HEK293 (cell line): Measurements from ENCODE around the gene ASPSCR1.
"Not testable (repeated sequence)": the region's sequence is repeated elsewhere in the genome, so short reads cannot be mapped to it uniquely, and the experiment has no call there.

Source experiments
- CTCF ChIA-PET: fragments of 350-600 bp; formaldehyde crosslinking; extraction: SDS; loops from one replicate; lab custom pipeline; 2021; ENCODE audit warnings: antibody characterized with exemption; lab: Yijun Ruan, JAX
- POLR2A ChIA-PET: fragments of 300-600 bp; formaldehyde crosslinking; extraction: SDS; loops from one replicate; lab custom pipeline; 2020; ENCODE audit warnings: antibody characterized with exemption, inconsistent platforms; lab: Yijun Ruan, JAX
- H3K27ac ChIP-seq: fragments of 200-500 bp; sonication (Bioruptor generic); 2 replicates; pipeline ENCODE4 v1.5.1; 2014; ENCODE audit warnings: low read depth, low read length, control low read depth, inconsistent platforms; ENCODE audit errors: extremely low read depth
- H3K36me3 ChIP-seq, 2 experiments: fragments of 200-500 bp in 1 of 2; sonication (Bioruptor generic) in 1 of 2; 1 replicate in 1 of 2; 2 replicates in 1 of 2; pipeline ENCODE4 v1.5.1; 2014 to 2017; ENCODE audit warnings: inconsistent platforms in 2 of 2, low read length in 2 of 2; ENCODE audit not compliant: control insufficient read depth in 2 of 2, insufficient read depth in 1 of 2
- H3K4me1 ChIP-seq: fragments of 200-500 bp; sonication (Bioruptor generic); 2 replicates; pipeline ENCODE4 v1.5.1; 2014; ENCODE audit warnings: mild to moderate bottlenecking, low read length, inconsistent platforms; ENCODE audit not compliant: control insufficient read depth, insufficient read depth
- H3K4me3 ChIP-seq: 2 replicates; pipeline ENCODE4 v1.5.1; 2011; ENCODE audit warnings: low read depth, mild to moderate bottlenecking, control low read depth, low read length, moderate library complexity
- H3K9me3 ChIP-seq: fragments of 200-500 bp; sonication (Bioruptor generic); 2 replicates; pipeline ENCODE4 v1.5.1; 2014; ENCODE audit warnings: low read depth, low read length, inconsistent platforms; ENCODE audit not compliant: control insufficient read depth, insufficient read depth
- SP3 ChIP-seq: fragments of 450-650 bp; formaldehyde crosslinking; IDR thresholded peaks from 2 replicates; pipeline ENCODE4 v1.5.1; 2016; ENCODE audit warnings: missing biosample characterization, missing genetic modification characterization
- ZIC2 ChIP-seq: fragments of 450-650 bp; formaldehyde crosslinking; IDR thresholded peaks from 2 replicates; pipeline ENCODE4 v1.5.1; 2016; ENCODE audit warnings: missing biosample characterization, missing genetic modification characterization
- ZNF223 ChIP-seq: fragments of 450-650 bp; formaldehyde crosslinking; IDR thresholded peaks from 2 replicates; pipeline ENCODE4 v1.5.1; 2016; ENCODE audit warnings: missing biosample characterization, missing genetic modification characterization
- ZNF23 ChIP-seq: fragments of 450-650 bp; formaldehyde crosslinking; IDR thresholded peaks from 2 replicates; pipeline ENCODE4 v1.5.1; 2016; ENCODE audit warnings: missing biosample characterization, missing genetic modification characterization, borderline replicate concordance
- ZNF501 ChIP-seq: fragments of 450-650 bp; formaldehyde crosslinking; IDR thresholded peaks from 2 replicates; pipeline ENCODE4 v1.5.1; 2016; ENCODE audit warnings: missing biosample characterization, missing genetic modification characterization
- ZNF549 ChIP-seq: fragments of 450-650 bp; IDR thresholded peaks from 2 replicates; pipeline ENCODE4 v1.5.1; 2018; ENCODE audit warnings: missing biosample characterization, missing genetic modification characterization, mild to moderate bottlenecking, inconsistent platforms, moderate library complexity
- TF ChIP-seq, protein P1 (sequence below): fragments of 450-650 bp; formaldehyde crosslinking; IDR thresholded peaks from 2 replicates; pipeline ENCODE4 v1.5.1; 2016; ENCODE audit warnings: missing biosample characterization, missing genetic modification characterization
- TF ChIP-seq, protein P2 (sequence below): fragments of 450-650 bp; formaldehyde crosslinking; IDR thresholded peaks from 2 replicates; pipeline ENCODE4 v1.5.1; 2017; ENCODE audit warnings: missing biosample characterization, missing genetic modification characterization

The ASPSCR1 gene

DNA sequence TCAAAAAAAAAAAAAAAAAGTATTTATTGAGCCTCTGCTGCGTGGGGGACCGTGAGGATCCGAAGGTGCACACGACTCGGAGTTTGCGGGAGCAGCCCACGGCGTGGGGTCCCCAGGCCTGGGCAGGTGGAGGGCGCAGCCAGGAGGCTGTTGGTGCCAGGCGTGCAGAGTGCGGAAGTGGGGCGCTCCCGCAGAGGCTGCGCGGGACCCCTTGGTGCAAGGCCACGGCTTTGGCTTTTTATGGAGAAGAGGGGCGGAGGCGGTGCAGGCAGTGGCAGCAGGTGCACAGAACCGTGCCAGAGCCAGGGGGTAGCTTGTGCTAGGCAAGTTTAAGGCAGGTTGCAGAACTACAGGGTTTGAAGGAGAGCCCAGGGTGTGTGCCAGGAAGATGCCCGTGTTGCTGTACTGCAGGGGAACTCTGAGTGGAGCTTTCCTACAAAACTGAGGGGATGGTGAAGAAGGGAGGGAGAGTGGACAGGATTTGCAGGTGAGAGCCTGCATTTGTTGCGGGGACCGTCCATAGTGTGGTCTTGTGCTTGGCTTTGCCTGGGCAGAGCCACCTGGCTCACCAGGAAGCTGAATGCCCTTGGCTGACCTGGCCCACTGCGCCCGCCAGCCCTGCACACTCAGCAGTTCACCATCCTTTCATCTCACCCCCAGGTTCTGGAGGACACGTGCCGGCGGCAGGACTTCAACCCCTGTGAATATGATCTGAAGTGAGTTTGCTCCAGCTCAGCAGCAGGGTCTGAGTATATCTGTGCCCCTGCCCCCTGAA, 1.3 kb downstream of the ASPSCR1 start:
- Histone ChIP-seq H3K36me3 (peaks cover 0 to 21% of the 10 kb centered on the region in 2 experiments; a peak in 2 of 3 replicates), H3K9me3 (no peaks in the 10 kb centered on the region), H3K4me3 (no peak overlapping the region), H3K4me1 (peaks cover 5% of the 10 kb centered on the region), H3K27ac (no peak overlapping the region)
- ChIA-PET POLR2A (interaction anchor here (0.6 to 0.7 kb wide), 2 partner anchors 29 to 380 kb away, joined by 4 to 5 read pairs; partner anchors contain the start of gene TEX19), CTCF (interaction anchor here (0.5 to 3.3 kb wide), 4 partner anchors 19 to 311 kb away, joined by 3 to 16 read pairs (median 6); no protein-coding TSS in a partner anchor)
- no peak for TF ChIP-seq SP3 (tag by site-specific recombination)
- TF ChIP-seq ZNF223: peak; percentile 73

DNA sequence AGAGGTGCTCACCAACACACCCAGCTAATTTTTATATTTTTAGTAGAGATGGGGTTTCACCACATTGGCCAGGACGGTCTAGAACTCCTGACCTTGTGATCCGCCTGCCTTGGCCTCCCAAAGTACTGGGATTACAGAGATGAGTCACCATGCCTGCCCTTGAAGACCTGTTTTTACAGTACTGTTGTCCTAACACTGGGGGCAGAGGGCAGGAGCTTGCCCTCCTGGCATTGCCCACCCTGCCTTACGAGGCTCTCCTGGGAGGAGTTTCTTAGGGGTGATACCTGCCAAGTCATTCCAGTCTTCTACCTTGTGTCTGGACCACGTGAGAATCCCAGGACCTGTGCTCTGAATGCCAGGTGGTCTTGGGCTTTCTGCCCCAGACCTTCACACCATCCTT, 2.7 kb downstream of the ASPSCR1 start:
- Histone ChIP-seq H3K36me3 (peaks cover 9 to 35% of the 10 kb centered on the region in 2 experiments; a peak in 2 of 3 replicates), H3K9me3 (no peaks in the 10 kb centered on the region), H3K4me3 (no peak overlapping the region), H3K4me1 (peaks cover 5% of the 10 kb centered on the region), H3K27ac (peak overlapping the region; percentile 53; the same call in 1 of the 2 replicates)
- POLR2A ChIA-PET: interaction anchor here (0.6 to 1.0 kb wide), 6 partner anchors 12 to 1642 kb away, joined by 3 to 4 read pairs (median 3); partner anchors contain the start of gene RAC3
- CTCF ChIA-PET: interaction anchor here (0.6 to 3.3 kb wide), 6 partner anchors 12 to 42 kb away, joined by 3 to 16 read pairs (median 5); no protein-coding TSS in a partner anchor
- TF ChIP-seq, protein P1, sequence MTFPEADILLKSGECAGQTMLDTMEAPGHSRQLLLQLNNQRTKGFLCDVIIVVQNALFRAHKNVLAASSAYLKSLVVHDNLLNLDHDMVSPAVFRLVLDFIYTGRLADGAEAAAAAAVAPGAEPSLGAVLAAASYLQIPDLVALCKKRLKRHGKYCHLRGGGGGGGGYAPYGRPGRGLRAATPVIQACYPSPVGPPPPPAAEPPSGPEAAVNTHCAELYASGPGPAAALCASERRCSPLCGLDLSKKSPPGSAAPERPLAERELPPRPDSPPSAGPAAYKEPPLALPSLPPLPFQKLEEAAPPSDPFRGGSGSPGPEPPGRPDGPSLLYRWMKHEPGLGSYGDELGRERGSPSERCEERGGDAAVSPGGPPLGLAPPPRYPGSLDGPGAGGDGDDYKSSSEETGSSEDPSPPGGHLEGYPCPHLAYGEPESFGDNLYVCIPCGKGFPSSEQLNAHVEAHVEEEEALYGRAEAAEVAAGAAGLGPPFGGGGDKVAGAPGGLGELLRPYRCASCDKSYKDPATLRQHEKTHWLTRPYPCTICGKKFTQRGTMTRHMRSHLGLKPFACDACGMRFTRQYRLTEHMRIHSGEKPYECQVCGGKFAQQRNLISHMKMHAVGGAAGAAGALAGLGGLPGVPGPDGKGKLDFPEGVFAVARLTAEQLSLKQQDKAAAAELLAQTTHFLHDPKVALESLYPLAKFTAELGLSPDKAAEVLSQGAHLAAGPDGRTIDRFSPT (tag by site-specific recombination): peak; percentile 56; the same call in 1 of the 2 replicates
- TF ChIP-seq ZNF549 (tag by site-specific recombination): no peak

DNA sequence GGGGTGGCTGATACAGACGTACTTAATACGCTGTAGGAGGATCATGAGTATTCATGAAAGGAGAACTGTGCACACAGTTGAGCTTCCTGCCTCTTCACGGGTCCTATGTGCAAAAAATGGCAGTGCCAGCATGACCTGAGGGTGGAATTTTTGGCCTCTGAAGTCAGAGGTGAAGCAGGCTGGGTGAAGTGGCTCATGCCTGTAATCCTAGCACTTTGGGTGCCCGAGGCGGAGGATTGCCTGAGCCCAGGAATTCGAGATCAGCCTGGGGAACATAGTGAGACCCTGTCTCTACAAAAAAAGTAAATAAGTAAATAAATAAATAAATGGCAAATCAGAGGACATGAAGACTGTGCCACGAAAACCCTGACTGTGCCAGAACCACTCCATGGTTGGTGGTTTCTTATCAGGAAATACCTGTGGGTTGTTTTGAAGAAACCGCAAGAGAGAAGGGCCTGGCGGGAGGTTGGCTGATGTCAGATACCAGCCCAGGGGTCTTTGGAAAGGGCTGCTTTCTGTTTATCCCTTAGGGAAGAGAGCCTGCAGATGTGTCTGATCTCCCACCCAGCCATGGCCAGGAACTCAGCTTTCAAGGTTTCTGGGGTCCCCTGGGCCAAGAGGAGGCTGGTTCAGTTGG, 3.4 kb downstream of the ASPSCR1 start:
- CTCF ChIA-PET: interaction anchor here (0.6 to 3.3 kb wide), 4 partner anchors 21 to 64 kb away, joined by 3 to 16 read pairs (median 5); no protein-coding TSS in a partner anchor
- peaks cover 5% of the 10 kb centered on the region for H3K4me1 ChIP-seq
- H3K4me3 ChIP-seq: no peak overlapping the region
- H3K9me3 ChIP-seq: no peaks in the 10 kb centered on the region
- POLR2A ChIA-PET: interaction anchor here (0.7 to 1.0 kb wide), 2 partner anchors 11 to 49 kb away, joined by 3 read pairs; no protein-coding TSS in a partner anchor
- TF ChIP-seq ZNF501 (tag by site-specific recombination): no peak
- peak; percentile 51 for TF ChIP-seq ZIC2 (tag by site-specific recombination)
- TF ChIP-seq ZNF23: no peak
- TF ChIP-seq, protein P2, sequence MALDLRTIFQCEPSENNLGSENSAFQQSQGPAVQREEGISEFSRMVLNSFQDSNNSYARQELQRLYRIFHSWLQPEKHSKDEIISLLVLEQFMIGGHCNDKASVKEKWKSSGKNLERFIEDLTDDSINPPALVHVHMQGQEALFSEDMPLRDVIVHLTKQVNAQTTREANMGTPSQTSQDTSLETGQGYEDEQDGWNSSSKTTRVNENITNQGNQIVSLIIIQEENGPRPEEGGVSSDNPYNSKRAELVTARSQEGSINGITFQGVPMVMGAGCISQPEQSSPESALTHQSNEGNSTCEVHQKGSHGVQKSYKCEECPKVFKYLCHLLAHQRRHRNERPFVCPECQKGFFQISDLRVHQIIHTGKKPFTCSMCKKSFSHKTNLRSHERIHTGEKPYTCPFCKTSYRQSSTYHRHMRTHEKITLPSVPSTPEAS (tag by site-specific recombination): no peak
- 0 out of 2 replicates have a peak overlapping the region, but pooled peaks have one; percentile 53 for H3K27ac ChIP-seq
- peaks cover 9 to 42% of the 10 kb centered on the region in 2 experiments; a peak in 2 of 3 replicates for H3K36me3 ChIP-seq

DNA sequence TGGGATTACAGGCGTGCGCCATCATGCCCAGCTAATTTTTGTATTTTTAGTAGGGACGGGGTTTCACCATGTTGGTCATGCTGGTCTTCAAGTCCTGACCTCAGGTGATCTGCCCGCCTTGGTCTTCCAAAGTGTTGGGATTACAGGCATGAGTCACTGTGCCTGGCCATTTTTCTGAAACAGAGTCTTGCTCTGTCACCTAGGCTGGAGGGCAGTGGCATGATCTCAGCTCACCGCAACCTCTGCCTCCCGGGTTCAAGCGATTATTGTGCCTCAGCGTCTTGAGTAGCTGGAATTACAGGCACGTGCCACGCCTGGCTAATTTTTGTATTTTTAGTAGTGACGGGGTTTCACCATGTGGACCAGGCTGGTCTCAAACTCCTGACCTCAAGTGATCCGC, 4.1 kb downstream of the ASPSCR1 start:
- CTCF ChIA-PET: interaction anchor here (0.6 to 3.3 kb wide), 3 partner anchors 22 to 63 kb away, joined by 3 to 16 read pairs (median 7); no protein-coding TSS in a partner anchor
- H3K4me1 ChIP-seq, H3K4me3 ChIP-seq, H3K27ac ChIP-seq, POLR2A ChIA-PET, H3K9me3 ChIP-seq: not testable (repeated sequence)
- H3K36me3 ChIP-seq: peaks cover 9 to 48% of the 10 kb centered on the region in 2 experiments; a peak in 2 of 3 replicates
